GM12878 (cell line): ENCODE measurements around the gene CDH4. TPM values are rescaled to one million over a fixed set of nuclear protein-coding genes. Genes with fewer than 3 reads are reported as not detected.

Experiments
- BHLHE40 ChIP-seq, 2 experiments: fragments of 450-650 bp in 1 of 2; IDR thresholded peaks; 2 replicates each; pipeline ENCODE4 v1.6.1; 2011 to 2017; ENCODE audit warnings: low read depth in 2 of 2, borderline replicate concordance in 1 of 2, improper control_type of control experiment in 1 of 2, low read length in 1 of 2, mild to moderate bottlenecking in 1 of 2
- CBX3 ChIP-seq: fragments of 200-600 bp; sonication (generic); IDR thresholded peaks from 2 replicates; pipeline ENCODE4 v1.6.1; 2016; ENCODE audit warnings: low read depth, borderline replicate concordance
- GABPA ChIP-seq: IDR thresholded peaks from 2 replicates; pipeline ENCODE4 v1.6.1; 2014; ENCODE audit warnings: antibody characterized with exemption, low read depth, mild to moderate bottlenecking, inconsistent platforms
- LARP7 ChIP-seq: fragments of 450-650 bp; IDR thresholded peaks from 2 replicates; pipeline ENCODE4 v1.6.1; 2017; ENCODE audit warnings: mild to moderate bottlenecking
- TCF3 ChIP-seq: IDR thresholded peaks from 2 replicates; pipeline ENCODE4 v1.6.1; 2012; ENCODE audit warnings: low read depth, mild to moderate bottlenecking, low read length, borderline replicate concordance; ENCODE audit not compliant: insufficient read depth
- USF2 ChIP-seq: IDR thresholded peaks from 2 replicates; pipeline ENCODE4 v1.6.1; 2011; ENCODE audit warnings: low read depth, low read length, improper control_type of control experiment, borderline replicate concordance
- ZBTB33 ChIP-seq: fragments of 450-650 bp; IDR thresholded peaks from 2 replicates; pipeline ENCODE4 v1.6.1; 2017; ENCODE audit warnings: mild to moderate bottlenecking
- ZSCAN29 ChIP-seq: fragments of 450-650 bp; IDR thresholded peaks from 2 replicates; pipeline ENCODE4 v1.6.1; 2017; ENCODE audit warnings: mild to moderate bottlenecking, moderate library complexity
- polyA plus RNA-seq, 11 experiments: library from polyadenylated mRNA; depleted of rRNA in 4 of 11; unstranded in 6 of 11; stranded (reverse) in 5 of 11; fragments of >200 nt; fragmentation: Nextera tagmentation in 4 of 11; fragmentation: Illumina TruSeq in 1 of 11; extraction: Ambion mirVana in 4 of 11; extraction: Trizol in 1 of 11; gene quantifications; 1 replicate in 1 of 11; 2 replicates in 10 of 11; pipeline versions ENCODE4 v1.2.1 to v1.2.3, GENCODE V29; 2011 to 2016; ENCODE audit warnings: inconsistent platforms in 2 of 11, missing spikeins in 2 of 11, low read depth in 1 of 11
- total RNA-seq, 4 experiments: library from RNA; depleted of rRNA in 3 of 4; stranded (reverse); fragments of >200 nt in 3 of 4; fragmentation: Illumina TruSeq in 1 of 4; extraction: Trizol in 1 of 4; gene quantifications; 2 replicates each; pipeline versions ENCODE4 v1.2.1 to v1.2.3, GENCODE V29; 2013 to 2021

Gene CDH4
- total and polyA plus RNA-seq, 10 of the 15 experiments (the other 5 are each of a cell fraction or from before 2014, with no cell fraction given), result not detected

- TF ChIP-seq ZBTB33, result no peak
- TF ChIP-seq BHLHE40 (IDR thresholded peaks at IDR 0.05; ENCODE audit: borderline replicate concordance in 1 of 2, low read depth in 2 of 2, low read length in 1 of 2), result no peak
- no peak for TF ChIP-seq CBX3
- TF ChIP-seq GABPA, result no peak
- no peak for TF ChIP-seq TCF3
- no peak for TF ChIP-seq ZSCAN29
- no peak for TF ChIP-seq USF2
- TF ChIP-seq LARP7, result no peak
- TF ChIP-seq, all 136 proteins: peak for 0
Measured at GRCh38 chr20:61605862-61606557, 353.9 kb downstream of the CDH4 start (continued).
